NK-92 treated with Interleukin-12 subunit alpha and Interleukin-12 subunit beta, amount 100 ng/mL, for 24 hours (cell line): ENCODE data around the gene CTAG1A.
"Not testable (repeated sequence)": the region's sequence is repeated elsewhere in the genome, so short reads cannot be mapped to it uniquely, and the experiment has no call there.

Experiments
- DNase-seq: peaks from one replicate; lab custom pipeline; 2025; lab: John Stamatoyannopoulos, UW

CTAG1A gene

GRCh38 chrX:154619182-154619581, 34.2 kb downstream of the CTAG1A start, which contains the start of gene CTAG1B:
CTAG1B (minus strand) TSS chrX:154619282; CDS start chrX:154619218, 64 bp downstream.
- DNase-seq: not testable (repeated sequence)

GRCh38 chrX:154620767-154621414, 36.0 kb downstream of the CTAG1A start:
- not testable (repeated sequence) for DNase-seq

GRCh38 chrX:154628960-154629359, 44.0 kb downstream of the CTAG1A start:
- DNase-seq: not testable (repeated sequence)

GRCh38 chrX:154630949-154631348, 46.0 kb downstream of the CTAG1A start:
- not testable (repeated sequence) for DNase-seq

- DNase-seq: not testable (repeated sequence)
These were observed 48.7 kb downstream of the CTAG1A start for GRCh38 chrX:154633661-154634060.
